Measurements from ENCODE around the gene SARS1. TPM values are rescaled to one million over a fixed set of nuclear protein-coding genes. Genes with fewer than 3 reads are reported as not detected.
"Not testable (repeated sequence)": the region's sequence is repeated elsewhere in the genome, so short reads cannot be mapped to it uniquely, and the experiment has no call there.

Gene SARS1
- total RNA-seq, 1 donor from 2014 or later, result 188 TPM

DNA sequence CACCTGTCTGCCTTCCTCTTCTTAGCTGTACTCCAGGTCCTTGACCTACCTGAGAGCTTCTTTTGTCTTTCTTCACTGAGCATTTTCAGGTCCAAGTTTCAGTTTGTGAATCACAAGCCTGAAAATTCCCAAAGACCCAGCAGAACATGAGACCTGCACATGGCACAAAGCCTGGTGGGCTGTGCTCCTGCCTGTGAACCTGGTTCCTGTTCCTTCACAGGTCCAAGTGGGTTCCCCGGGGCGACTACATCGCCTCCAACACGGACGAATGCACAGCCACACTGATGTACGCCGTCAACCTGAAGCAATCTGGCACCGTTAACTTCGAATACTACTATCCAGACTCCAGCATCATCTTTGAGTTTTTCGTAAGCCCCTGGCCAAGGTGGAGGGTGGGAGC, 42.1 kb upstream of the SARS1 start:
- H3K27me3 Mint-ChIP-seq, result peaks cover 18% of the 10 kb centered on the region
- intact Hi-C loops (cut with micrococcal nuclease), result no loop called here
- no peak overlapping the region for H3K4me3 Mint-ChIP-seq
- ATAC-seq (ENCODE audit: low read depth), result no peak
- H3K9me3 Mint-ChIP-seq, result no peaks in the 10 kb centered on the region
- ChIA-PET CTCF (no interaction called here), POLR2A (no interaction called here)
- TF ChIP-seq, protein P1, sequence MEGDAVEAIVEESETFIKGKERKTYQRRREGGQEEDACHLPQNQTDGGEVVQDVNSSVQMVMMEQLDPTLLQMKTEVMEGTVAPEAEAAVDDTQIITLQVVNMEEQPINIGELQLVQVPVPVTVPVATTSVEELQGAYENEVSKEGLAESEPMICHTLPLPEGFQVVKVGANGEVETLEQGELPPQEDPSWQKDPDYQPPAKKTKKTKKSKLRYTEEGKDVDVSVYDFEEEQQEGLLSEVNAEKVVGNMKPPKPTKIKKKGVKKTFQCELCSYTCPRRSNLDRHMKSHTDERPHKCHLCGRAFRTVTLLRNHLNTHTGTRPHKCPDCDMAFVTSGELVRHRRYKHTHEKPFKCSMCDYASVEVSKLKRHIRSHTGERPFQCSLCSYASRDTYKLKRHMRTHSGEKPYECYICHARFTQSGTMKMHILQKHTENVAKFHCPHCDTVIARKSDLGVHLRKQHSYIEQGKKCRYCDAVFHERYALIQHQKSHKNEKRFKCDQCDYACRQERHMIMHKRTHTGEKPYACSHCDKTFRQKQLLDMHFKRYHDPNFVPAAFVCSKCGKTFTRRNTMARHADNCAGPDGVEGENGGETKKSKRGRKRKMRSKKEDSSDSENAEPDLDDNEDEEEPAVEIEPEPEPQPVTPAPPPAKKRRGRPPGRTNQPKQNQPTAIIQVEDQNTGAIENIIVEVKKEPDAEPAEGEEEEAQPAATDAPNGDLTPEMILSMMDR (IDR thresholded peaks at IDR 0.05), result no peak
- no peaks in the 10 kb centered on the region for H3K4me1 Mint-ChIP-seq
- no peak overlapping the region for H3K27ac Mint-ChIP-seq
- no peak for DNase-seq
- H3K36me3 Mint-ChIP-seq (ENCODE audit: low read depth), result no peaks in the 10 kb centered on the region

DNA sequence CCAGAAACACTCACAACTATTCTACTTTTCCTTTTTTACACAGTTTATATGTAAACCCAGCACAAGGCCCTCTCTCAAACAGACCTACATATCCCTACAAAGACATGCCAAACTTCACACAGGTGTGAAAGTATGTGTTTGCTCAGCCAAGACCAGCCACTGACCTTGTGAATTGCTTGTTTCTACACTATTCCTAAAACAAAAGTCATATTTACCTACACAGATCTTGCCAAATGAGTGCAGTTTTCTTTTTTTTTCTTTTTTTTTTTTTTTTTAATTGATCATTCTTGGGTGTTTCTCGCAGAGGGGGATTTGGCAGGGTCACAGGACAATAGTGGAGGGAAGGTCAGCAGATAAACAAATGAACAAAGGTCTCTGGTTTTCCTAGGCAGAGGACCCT, 37.4 kb upstream of the SARS1 start:
- DNase-seq; H3K36me3 Mint-ChIP-seq (ENCODE audit: low read depth); CTCF ChIA-PET; H3K4me3 Mint-ChIP-seq; H3K9me3 Mint-ChIP-seq; ATAC-seq (ENCODE audit: low read depth); H3K27ac Mint-ChIP-seq; H3K4me1 Mint-ChIP-seq; POLR2A ChIA-PET; H3K27me3 Mint-ChIP-seq; intact Hi-C loops (cut with micrococcal nuclease): not testable (repeated sequence)

DNA sequence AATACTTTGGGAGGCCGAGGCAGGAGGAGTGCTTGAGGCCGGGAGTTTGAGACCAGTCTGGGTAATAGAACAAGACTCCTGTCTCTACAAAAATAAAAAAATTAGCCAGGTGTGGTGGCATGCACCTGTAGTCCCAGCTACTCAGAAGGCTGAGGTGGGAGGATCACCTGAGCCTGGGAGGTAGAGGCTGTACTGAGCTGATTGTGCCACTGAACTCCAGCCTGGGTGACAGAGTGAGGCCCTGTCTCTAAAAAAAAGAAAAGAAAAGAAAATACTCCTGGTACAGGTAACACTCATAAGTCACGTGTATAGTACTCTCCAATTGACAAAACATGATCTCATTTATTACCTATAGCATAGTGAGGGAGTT, 33.0 kb upstream of the SARS1 start:
- DNase-seq; CTCF ChIA-PET; H3K4me1 Mint-ChIP-seq; H3K9me3 Mint-ChIP-seq; intact Hi-C loops (cut with micrococcal nuclease); ATAC-seq (ENCODE audit: low read depth); H3K27ac Mint-ChIP-seq; H3K4me3 Mint-ChIP-seq; H3K27me3 Mint-ChIP-seq; H3K36me3 Mint-ChIP-seq (ENCODE audit: low read depth): not testable (repeated sequence)
- POLR2A ChIA-PET, result interaction anchor here (0.6 kb wide), 1 partner anchor 1629 kb away, joined by 4 read pairs; no protein-coding TSS in a partner anchor

DNA sequence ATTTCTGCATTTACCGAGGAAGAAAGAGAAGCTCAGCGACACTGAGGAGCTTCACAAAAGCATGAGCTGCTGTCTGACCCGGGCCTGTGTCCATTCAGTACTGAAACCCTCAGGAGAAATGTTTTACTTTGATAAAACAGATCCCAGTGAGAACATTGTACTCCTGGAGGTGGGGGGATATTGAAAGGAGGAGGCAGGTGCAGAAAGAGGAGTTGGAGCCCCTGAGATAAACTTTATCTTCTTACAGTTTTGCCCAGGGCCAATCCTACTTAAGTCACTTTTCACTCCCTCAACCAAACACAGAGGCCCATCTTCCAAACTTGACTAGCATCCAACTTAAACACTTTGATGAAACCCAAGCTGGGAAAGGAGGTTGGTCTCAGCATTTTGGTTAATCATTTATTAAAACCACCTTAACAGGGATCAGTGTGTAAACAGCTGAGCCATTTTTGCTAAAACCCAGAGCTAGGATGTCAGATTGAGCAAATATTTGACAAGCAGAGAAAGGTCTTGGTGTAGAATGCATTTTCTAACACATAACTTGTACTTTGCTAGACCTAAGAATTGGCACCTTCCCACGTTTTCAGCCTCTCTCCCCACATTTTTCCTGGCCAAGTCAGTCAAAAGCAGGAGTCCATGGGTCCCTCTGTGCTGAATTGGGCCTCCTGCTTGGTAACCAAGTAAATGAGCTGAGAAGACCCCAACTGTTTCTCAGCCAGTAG, 32.5 kb upstream of the SARS1 start:
- TF ChIP-seq, protein P1 (IDR thresholded peaks at IDR 0.05), result no peak
- ChIA-PET CTCF (no interaction called here), POLR2A (no interaction called here)
- no peak for DNase-seq
- Mint-ChIP-seq H3K4me3 (no peak overlapping the region), H3K27ac (no peak overlapping the region), H3K4me1 (no peaks in the 10 kb centered on the region), H3K27me3 (no peaks in the 10 kb centered on the region), H3K36me3 (ENCODE audit: low read depth) (no peaks in the 10 kb centered on the region), H3K9me3 (no peaks in the 10 kb centered on the region)
- intact Hi-C loops (cut with micrococcal nuclease), result no loop called here
- ATAC-seq (ENCODE audit: low read depth), result no peak

DNA sequence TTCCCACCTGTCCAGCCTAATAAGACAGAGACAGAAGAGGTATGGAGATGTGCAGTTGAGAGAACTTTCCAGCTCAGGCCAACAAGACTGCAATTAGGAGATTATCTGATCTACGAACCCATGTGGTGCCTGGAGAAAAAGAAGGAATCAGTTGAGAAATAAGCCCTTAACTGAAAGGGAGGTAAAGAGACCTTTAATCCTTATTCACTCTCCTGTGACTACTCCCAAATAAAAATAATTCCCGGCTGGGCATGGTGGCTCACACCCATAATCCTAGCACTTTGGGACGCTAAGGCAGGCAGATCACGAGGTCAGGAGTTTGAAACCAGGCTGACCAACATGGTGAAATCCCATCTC, 31.9 kb upstream of the SARS1 start:
- Mint-ChIP-seq H3K27ac (no peak overlapping the region), H3K4me3 (no peak overlapping the region), H3K27me3 (peaks cover 3% of the 10 kb centered on the region), H3K9me3 (no peaks in the 10 kb centered on the region), H3K4me1 (no peaks in the 10 kb centered on the region), H3K36me3 (ENCODE audit: low read depth) (no peaks in the 10 kb centered on the region)
- ChIA-PET POLR2A (no interaction called here), CTCF (no interaction called here)
- no peak for DNase-seq
- ATAC-seq (ENCODE audit: low read depth), result no peak
- TF ChIP-seq, protein P1 (IDR thresholded peaks at IDR 0.05), result no peak
- intact Hi-C loops (cut with micrococcal nuclease), result no loop called here

DNA sequence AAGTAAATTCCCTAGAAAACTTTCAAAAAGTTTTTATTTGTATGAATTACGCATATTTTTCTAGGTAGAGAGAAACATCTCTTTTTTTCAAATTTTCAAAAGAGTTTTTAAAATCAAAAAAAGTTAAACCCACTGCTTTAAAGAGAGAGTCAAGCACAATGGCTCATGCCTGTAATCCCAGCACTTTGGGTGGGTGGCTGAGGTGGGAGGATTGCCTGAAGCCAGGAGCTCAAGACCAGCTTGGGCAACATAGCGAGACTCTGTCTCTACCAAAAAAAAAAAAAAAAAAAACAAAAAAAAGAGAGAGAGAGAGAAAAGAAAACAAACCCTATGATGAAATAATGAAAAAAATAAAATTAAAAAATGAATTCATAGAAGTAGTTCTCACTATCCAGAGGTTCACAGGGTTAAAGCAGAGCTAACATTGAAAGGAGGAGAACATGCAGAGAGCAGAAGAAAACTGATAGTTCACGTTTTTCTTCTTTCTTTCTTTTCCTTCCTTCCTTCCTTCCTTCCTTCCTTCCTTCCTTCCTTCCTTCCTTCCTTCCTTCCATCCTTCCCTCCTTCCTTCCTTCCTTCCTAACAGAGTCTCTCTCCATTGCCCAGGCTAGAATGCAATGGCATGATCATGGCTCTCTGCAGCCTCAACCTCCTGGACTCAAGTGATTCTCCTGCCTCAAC, 30.5 kb upstream of the SARS1 start:
- H3K27me3 Mint-ChIP-seq, result peaks cover 10% of the 10 kb centered on the region
- no peak overlapping the region for H3K27ac Mint-ChIP-seq
- no peaks in the 10 kb centered on the region for H3K36me3 Mint-ChIP-seq (ENCODE audit: low read depth)
- no peaks in the 10 kb centered on the region for H3K9me3 Mint-ChIP-seq
- no peak overlapping the region for H3K4me3 Mint-ChIP-seq
- intact Hi-C loops (cut with micrococcal nuclease), result no loop called here
- H3K4me1 Mint-ChIP-seq, result no peaks in the 10 kb centered on the region
- ChIA-PET CTCF (no interaction called here), POLR2A (no interaction called here)
- DNase-seq, result no peak
- no peak for ATAC-seq (ENCODE audit: low read depth)
- TF ChIP-seq, protein P1 (IDR thresholded peaks at IDR 0.05), result no peak
